GM08714 (cell line): ENCODE measurements around the gene LRP2.

Experiments used
- H3K4me3 ChIP-seq: fragments of 200-500 bp; sonication (Bioruptor generic); 2 replicates; pipeline ENCODE4 v1.5.1; 2014; ENCODE audit warnings: mild to moderate bottlenecking, low read length, inconsistent platforms
- ZNF274 ChIP-seq: IDR thresholded peaks from 2 replicates; pipeline ENCODE4 v1.6.1; 2012; ENCODE audit warnings: mild to moderate bottlenecking, low read depth, low read length

Gene LRP2

DNA sequence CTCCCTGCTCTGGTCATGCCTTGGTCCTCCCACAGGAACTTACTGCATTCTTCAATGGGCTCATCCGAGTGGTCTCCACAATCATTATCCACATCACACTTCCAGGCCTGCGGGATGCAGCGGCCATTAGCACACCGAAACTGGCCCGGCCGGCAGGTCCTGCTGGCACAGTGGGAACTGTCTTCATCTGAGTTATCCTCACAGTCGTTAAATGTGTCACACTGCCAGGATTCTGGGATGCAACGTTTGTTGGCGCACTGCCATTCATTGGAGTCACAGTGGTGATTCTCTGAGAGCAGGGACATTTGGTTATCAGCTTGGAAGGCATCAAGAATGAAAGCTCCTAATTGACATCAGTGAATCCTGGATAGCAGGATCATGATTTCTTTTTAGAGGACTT lies 188.5 kb downstream of the LRP2 start:
- no peak for TF ChIP-seq ZNF274
- H3K4me3 ChIP-seq: no peak overlapping the region

DNA sequence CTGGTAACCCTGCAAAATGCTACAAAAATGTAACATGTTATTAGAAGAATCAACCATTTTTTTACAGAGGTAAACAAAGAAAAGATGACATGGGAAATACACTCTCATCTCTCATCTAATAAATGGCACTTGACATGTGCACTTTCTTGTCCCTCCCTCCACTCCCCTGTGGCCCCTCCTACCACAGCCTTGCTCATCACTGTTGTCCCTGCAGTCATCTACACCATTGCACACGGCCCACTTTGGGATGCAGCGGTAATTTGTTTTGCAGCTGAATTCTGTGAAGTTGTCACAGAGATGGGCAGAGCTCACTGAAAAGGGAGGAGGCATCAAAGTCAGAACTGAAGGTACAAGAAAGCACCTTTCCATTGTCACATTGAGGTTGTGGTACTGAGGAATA lies 189.4 kb downstream of the LRP2 start:
- no peak for TF ChIP-seq ZNF274
- H3K4me3 ChIP-seq: no peak overlapping the region

DNA sequence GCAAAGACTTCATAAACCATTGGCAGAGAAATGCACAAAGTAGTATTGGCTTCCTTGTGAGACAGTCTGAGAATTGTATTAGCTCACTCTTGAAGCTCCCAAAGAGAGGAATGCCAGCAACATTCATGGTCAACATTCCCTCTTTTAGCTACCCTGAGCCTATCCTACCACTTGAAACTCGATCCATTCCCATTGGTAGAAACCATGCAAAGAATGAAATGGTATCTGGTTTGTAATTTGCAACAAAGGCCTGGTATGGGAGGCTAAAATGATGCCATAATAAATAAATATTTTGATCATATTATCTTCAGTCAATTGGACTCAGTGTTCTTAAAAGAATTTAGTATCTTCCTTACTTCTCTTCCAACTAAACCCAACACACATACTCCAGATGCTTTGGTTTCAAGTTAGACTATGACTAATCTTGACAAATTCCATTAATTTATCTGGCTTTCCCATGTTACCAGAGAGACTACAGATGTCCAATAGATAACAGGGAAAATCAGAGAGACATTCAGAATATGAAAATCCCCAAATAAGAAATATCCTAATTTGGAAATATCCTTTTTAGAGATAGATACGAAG lies 190.1 kb downstream of the LRP2 start:
- TF ChIP-seq ZNF274: no peak
- H3K4me3 ChIP-seq: no peak overlapping the region

DNA sequence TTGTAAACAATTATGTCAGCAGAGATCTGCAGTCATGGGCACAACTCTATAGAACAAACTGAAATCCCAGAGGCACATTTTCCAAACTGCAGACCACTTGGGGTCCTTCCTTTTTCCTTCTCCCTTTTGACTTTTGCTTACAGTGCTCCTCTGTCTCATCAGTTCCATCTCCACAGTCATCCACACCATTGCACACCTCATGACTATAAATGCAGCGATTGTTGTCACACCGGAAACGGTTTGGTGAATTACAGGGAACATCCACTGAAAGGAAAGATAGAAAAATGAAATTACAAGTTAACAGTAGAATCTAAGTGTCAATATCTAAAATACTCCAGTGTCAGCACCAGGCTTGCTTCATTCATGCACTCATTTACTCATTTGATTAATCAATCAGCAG lies 196.5 kb downstream of the LRP2 start:
- no peak overlapping the region for H3K4me3 ChIP-seq
- no peak for TF ChIP-seq ZNF274

DNA sequence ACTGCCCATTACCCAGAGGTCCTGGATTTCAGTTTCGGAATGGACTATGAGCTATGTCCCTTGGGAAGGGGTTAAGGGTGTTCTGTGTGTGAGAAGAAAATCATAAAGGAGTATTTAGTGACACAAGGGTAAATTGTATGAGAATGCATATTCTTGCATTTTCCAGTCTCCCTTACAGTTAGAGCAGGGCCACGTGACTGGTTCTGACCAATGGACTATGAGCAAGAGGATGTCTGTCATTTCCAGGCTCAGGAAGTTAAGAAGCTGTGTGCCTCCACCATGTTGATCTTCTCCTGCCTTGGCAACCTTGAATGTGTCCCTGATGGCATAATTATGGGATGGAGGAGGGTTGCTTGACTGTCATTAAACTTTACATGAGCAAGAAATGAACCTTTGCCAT lies 198.0 kb downstream of the LRP2 start:
- no peak overlapping the region for H3K4me3 ChIP-seq
- no peak for TF ChIP-seq ZNF274

DNA sequence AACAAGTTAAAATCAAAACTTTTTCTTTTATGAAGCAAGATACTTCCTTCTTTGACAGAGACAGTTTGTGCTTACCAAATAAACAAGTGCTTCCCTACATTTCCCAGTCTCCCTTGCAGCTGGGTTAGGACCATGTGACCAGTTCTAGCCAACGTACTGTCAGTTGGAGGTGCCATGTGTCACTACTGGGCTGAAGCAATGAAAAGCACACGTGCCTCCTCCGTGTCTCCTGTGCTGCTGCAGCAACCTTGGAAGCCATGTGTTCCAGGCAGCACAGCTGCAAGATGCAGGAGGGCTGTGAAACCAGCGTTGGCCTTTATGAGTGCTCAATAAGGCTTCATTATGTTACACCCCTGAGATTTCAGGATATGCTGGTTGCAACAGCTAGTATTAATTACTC lies 199.7 kb downstream of the LRP2 start:
- TF ChIP-seq ZNF274: no peak
- no peak overlapping the region for H3K4me3 ChIP-seq

DNA sequence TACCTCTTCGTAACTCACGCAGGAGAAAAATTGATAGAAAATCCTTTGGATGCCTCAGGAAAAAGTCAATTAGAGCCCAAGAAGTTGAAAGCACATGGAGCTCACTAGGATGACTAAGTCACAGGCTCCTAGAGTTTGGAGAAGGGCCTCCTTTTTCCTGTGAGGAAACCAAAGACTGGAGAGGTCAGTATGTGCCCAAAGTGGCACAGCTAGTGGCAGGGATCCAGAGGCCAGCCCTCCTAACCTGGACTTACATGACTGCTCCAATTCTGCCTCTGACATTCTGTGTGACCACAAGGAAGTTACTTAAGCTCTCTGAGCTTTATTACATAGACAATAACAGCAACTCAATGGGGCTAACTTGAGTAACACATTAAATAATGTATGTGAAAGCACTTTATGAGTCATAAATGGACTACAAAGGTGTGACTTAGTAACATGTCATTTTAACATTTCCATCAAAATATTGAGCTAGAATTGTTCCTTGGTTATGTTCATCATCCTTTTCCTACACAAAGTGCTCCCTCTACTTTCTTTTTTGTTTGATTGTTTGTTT lies 201.3 kb downstream of the LRP2 start:
- H3K4me3 ChIP-seq: no peak overlapping the region
- no peak for TF ChIP-seq ZNF274

DNA sequence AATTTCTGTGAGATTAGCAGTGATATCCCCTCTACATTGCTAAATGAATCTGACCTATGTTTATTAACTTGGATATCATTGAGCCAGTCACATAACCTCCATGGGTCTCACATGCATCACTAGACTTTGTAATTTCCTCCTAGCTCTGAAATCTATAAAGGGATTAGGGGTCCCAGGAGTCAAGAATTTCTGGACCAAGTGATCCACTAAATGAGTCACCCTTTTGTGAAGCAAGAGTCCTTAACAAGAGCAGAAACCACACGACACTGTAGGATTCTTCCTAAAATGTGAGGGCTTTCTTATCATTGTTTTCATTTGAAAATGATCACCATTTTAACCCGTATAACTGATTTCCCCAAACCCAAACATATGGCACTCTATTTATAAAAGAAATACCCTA lies 202.6 kb downstream of the LRP2 start:
- TF ChIP-seq ZNF274: no peak

DNA sequence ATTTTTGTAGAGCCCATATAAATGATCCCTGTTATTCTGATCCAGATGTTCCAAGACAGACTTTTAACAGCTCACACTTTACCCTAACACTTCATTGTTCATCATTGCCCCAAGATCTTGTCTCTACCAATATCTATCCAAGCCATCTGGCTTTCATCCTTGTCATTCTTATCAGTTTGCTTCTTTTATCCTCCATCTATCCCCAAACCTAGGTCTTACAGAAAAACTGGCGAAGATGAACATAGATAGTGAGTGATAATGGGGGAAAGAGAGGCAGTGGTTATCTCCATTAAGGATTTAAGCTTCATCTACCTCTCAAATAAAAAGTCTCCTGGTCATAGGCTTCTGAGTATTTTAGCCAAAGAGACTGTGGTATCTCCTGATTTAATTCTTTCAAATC lies 203.5 kb downstream of the LRP2 start:
- no peak for TF ChIP-seq ZNF274
- H3K4me3 ChIP-seq: no peak overlapping the region

More for the DNA sequence above, 202.6 kb downstream of the LRP2 start:
- H3K4me3 ChIP-seq: no peak overlapping the region

DNA sequence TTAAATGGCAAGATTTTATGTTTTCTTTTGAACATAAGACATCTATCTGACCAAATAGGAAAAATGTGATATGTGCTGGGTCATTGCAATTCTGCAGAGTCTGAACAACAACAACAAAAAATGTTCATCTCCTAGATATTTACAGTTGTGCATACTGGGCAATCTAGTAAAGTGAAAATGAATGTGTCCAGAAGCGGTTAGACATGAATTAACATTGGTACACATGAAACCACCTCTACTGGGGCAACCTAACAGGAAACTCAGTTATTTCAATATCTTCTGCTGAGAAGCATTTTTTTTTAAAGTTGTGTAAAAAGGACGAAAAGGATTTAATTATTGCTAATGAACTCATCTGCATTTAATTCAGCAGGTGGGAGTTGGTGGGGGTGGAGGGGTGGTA lies 216.1 kb downstream of the LRP2 start:
- no peak overlapping the region for H3K4me3 ChIP-seq
- no peak for TF ChIP-seq ZNF274

DNA sequence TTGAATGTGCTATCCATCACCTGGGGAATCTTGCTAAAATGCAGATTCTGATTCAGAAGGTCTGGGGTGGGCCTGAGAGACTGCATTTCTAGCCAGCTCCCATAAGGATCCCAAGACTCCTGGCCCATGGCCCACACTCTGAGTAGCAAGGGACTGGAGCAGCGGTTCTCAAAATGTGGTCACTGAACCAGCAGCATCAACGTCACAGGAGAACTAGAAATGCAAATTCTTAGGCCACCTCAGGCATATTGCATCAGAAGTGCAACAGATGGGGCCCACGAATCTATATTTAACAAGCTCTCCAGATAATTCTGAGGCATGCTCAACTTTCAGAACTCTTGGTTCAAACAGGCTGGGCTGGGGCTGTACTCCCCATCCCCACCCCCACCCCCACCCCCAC lies 218.3 kb downstream of the LRP2 start:
- no peak for TF ChIP-seq ZNF274
- H3K4me3 ChIP-seq: no peak overlapping the region

DNA sequence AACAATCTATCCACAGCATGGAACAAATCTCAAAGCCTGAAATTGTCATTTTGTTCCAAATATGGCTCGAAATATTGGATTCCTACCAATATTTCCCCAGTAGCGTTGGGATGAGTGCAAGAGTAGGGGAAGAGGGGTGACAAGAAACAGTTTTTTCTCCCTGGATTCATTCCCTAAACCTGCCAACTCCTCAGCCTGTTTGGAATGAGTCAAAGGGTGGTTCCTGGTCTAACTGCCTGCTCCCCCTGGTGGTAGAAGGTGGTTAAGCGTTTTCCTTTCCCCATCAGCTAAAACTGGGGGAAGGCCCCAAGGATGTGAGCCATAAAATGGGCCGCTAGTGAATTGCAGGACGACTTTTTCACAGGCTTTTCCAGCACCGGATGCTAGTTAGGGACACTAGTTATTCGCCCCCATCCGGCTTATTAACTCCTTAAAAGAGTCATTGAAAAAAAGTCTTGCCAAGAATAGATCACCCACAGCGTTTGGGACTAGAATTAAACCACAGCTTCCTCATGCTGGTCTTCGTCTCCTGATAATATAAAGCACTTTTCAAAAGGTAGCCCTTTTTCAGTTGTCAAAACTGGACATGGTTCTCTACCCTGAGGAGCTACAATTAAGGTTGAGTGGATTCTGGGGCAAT lies 220.5 kb downstream of the LRP2 start:
- no peak for TF ChIP-seq ZNF274

DNA sequence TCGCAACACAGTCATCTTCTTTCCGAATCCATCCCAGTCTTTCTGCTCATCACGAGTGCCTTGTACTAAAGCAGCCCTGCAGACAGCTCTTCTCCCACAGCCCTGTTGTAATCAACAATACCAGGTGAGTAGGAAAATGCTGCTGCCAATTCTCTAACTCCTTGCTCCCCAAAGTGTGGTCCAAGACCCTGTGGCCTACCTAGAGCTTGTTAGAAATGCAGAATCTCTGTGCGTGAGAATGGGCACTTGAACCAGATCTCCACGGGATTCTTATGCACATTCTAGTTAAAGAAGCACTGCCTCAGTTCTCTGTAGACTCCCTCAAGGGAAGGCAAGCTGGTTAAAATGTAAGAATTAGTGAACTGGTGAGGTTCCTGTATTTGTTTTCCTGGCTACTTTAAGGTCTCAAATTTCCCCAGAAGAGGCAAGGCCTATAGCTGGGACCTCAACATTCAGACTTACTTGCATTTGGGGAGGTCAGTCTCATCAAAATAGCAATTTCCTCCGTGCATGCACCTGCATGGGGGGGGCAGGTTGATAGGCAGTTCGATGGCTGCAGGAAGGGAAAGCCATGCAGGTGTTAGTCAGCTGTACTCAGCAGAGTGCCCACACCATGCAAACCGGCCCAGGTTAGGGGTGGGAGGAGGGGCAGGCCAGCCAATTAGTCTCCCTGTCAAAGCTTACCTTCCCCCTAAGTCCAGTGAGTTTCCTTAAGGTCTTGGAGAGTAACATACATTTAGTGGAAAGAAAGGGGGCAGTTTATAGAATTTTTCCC lies 222.2 kb downstream of the LRP2 start:
- no peak overlapping the region for H3K4me3 ChIP-seq
- TF ChIP-seq ZNF274: no peak

More for the DNA sequence above, 220.5 kb downstream of the LRP2 start:
- H3K4me3 ChIP-seq: no peak overlapping the region

DNA sequence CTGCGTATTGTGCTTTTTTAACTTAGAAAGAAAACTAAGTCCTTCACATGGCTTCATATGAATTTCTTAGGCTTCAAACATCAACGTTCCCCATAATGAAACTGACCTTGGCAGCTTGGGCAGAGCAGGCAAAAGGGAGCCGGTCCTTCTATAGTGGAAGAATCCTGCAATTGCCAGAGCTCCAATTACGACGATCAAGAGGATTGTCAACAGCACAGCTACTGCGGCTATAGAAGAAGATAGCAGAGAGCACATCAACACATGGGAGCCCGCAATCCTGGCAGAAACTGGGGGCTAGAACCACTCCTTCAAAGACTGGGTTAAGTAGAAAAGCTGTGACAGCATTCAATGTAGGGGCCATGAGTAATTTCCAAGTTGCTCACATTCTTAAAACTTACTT lies 223.2 kb downstream of the LRP2 start:
- TF ChIP-seq ZNF274: no peak

DNA sequence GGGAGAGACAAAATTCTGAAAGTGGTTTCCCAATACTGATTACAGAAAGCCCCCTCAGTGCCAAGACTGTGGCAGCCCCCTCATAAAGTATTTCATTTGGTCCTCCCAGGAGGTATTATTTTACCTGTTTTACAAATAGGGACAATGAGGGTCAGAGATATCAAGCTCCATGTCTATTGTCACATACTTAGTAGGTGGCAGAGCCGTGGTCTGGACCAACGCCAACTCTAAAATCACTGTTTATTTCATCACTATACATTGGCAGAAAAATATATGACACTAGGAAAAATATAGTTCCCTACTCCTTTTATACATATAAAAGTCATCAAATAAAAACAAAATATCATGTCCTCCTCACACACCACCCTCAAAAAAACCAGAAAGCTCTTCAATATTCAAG lies 224.4 kb downstream of the LRP2 start:
- no peak overlapping the region for H3K4me3 ChIP-seq
- no peak for TF ChIP-seq ZNF274

More for the DNA sequence above, 223.2 kb downstream of the LRP2 start:
- H3K4me3 ChIP-seq: no peak overlapping the region
